HG03469 (cell line): ENCODE results near the gene BORCS5.
"Not testable (repeated sequence)": the region's sequence is repeated elsewhere in the genome, so short reads cannot be mapped to it uniquely, and the experiment has no call there.

Experiments
- ATAC-seq: cut with Tn5 transposase; IDR thresholded peaks from one replicate; pipeline ENCODE4 v1.9.1; 2021; ENCODE audit warnings: mild to moderate bottlenecking, moderate library complexity, moderate number of reproducible peaks; ENCODE audit not compliant: unreplicated experiment

BORCS5 gene

DNA sequence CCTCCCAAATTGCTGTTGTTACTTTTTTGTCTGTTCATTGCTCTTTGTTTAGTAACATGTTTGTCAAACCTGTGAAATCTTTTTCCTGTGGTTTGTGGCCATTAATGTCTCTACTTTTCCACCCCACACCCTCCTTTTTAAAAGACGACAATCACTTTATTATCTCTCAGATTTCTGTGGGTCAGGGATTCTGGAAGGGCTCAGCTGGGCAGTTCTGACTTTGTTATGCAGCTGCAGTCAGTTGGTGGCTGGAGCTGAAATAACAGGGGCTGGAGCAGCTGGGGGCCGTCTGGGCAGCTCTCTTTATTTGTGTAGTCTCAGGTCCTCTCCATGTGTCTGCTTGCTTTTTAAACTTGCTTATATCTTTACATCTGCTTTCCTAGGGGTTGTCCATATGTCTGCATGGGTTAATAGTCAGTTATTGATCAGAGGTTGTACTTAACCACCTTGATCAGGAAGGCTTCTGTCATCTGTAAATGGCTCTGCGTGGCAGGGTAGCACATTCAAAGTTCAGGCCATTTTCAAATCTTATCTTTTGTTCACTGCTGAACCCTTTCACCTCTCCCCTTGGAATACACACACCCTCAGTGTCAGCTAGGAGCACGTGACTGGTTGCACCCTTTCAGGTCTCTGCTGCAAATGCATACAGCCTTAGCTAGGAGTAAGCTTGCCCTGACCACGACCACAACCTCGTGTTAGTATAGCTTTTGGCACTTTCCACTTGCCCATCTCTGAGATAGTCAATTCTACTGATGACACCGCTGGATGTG is 27.9 kb downstream of the BORCS5 start:
- ATAC-seq, result no peak

DNA sequence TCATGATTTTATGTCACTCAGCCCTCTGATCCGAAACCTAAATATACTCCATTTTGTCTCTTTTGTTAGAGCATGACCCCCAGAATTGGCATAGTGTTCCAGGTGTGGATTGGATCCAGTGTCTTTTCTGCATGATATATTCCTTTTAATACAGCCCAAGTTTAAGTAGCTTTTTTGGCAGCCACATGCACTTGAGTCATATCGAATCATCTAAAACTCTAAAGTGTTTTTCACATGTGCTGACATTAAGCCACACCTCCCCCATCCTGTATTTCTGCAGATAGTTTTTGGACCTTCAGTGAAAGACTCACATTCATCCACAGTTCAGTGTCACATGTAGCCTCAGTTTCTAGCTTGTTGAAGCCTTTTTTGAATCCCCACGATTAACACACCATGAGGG is 30.6 kb downstream of the BORCS5 start:
- no peak for ATAC-seq

GRCh38 chr12:12392413-12392812 is 35.5 kb downstream of the BORCS5 start:
- no peak for ATAC-seq

- no peak for ATAC-seq
Measured at GRCh38 chr12:12393171-12393570, 36.3 kb downstream of the BORCS5 start.

DNA sequence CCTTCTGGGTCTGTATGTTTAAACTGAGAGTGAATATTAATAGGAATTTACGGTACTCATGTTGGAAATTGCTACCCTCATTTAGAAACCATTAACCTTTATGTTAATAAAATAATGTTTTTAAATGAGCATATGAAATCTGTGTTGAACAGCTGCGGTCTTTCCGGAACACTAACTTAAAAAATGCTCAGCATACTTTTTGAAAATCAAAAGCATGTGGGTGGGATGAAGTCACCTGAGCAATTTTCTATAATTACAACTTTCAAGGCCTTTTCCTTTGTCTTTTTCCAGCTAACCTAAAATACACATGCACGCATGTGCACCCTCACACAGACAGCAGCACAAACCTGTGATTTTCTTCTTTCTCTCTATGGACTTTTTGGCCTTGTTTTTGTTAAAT is 39.8 kb downstream of the BORCS5 start:
- no peak for ATAC-seq

DNA sequence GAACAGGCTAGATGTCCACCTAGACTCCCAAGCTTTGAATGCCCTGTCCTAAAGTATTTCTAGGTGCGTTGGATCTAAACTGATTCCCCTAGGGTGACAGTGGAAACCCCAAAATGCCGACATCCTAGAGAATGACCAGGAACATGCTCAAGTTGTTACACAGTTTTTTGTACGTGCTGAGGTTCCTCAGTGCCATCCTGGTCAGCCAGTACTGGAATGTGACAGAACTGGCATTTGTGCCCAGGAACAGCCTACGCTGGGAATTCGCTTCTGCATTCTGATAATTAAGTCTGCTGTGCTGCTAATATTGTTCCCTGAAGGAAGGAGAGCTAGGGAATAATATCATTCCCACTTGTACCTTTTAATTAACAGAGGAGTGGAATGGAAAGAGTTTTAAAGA is 40.3 kb downstream of the BORCS5 start:
- ATAC-seq, result no peak

- no peak for ATAC-seq
Measured at GRCh38 chr12:12398026-12398859, 41.4 kb downstream of the BORCS5 start.

DNA sequence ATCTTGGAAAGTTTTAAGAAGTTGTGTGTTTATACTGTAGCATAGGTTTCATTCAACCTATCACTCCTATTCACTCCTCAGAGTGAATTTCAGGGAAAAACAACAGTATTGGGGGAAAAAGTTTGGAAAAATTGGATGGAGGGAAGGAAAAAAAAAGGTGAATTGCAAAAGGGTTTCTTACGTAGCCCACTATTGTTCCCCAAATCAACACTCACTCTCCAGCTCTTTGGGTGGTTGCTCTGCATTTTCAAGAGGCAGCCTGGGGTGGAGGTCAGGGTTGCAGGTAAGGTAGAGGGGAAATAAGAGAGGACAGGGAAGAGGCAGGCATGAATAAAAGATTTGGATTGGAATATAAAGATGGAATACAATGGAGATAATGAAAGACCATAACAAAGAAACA is 42.3 kb downstream of the BORCS5 start:
- no peak for ATAC-seq

GRCh38 chr12:12399776-12400305 is 43.0 kb downstream of the BORCS5 start:
- ATAC-seq, result no peak

- ATAC-seq, result no peak
Measured at GRCh38 chr12:12400793-12401192, 43.9 kb downstream of the BORCS5 start.

DNA sequence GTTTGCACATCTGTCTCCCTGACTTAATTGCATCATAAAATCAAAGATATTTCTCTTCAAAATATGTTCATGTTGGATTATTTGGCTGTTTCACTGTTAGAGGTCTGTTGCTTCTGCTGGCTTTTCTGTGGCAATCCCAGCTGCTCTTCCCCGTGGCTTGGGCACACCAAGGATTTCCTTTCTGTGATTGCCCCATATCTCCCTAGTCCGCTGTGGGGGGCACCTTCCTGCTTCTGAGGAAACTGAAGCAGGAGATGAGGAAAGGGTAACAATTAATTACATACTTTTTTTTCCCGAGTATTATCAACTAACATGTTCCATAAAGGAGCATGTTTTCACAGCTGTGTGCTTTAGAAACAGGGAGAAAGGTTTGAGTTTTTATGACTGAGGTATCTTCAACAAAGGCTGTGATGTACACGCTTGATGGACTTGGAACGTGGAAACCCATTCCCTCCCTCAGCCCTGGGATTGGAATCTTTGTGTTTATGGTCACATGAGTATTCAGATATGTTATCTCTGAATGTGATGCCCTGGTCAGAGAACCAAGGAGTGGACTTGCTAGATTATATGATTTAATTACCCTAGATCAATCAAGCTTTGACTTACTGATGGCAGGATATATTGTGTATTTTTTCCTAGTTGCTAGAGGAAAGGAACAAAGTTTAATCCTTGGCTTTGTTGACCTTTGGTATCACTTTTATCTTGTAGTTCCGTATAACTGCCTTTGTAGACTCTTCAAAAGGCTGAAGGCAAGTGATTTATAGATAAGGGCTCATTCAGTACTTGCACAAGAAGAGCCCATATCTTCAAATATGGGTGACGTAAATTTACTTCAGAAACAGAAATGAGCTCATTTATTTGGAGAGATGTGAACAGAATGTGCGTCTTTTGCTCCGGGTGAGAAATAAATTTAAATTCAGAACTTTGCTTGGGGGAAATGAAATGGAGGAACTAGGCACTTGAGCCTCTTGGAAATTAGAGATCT is 46.7 kb downstream of the BORCS5 start:
- no peak for ATAC-seq

DNA sequence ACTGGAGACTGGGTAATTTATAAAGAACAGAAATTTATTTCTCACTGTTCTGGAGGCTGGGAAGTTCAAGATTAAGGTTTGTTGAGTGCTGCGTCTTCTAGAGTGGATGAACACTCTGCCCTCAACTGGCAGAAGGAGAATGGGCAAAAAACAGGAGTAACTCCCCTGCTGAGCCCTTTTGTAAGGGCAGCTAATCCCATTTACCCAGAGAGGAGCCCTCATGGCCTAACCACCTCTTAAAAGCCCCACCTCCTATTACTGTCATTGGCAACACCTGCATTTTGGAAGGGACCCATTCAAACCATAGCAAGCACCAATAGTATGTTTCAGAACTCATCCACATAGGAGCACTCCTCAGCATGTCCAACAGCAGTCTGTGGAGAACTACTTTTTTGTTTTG is 47.4 kb downstream of the BORCS5 start:
- no peak for ATAC-seq

DNA sequence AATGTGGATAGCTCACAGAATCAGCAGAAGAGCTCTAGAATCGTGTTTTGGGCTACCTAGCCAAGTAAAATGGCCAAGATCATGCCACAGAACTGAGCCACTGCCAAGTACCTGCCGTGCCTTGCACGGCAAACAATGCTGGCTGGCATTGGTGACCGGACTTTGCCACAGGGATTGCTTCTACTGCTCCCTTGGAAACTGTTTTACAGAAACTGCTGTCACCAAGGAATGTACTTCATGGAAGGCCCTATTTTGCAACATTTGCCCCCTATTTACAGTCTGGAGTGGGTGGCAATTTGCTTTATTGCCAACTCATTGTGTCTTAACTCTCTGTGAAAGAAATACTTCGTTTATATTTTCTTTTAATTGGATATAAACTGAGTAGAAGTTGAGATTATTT is 49.0 kb downstream of the BORCS5 start:
- ATAC-seq, result no peak

- no peak for ATAC-seq
Measured at GRCh38 chr12:12406762-12407161, 49.9 kb downstream of the BORCS5 start.

DNA sequence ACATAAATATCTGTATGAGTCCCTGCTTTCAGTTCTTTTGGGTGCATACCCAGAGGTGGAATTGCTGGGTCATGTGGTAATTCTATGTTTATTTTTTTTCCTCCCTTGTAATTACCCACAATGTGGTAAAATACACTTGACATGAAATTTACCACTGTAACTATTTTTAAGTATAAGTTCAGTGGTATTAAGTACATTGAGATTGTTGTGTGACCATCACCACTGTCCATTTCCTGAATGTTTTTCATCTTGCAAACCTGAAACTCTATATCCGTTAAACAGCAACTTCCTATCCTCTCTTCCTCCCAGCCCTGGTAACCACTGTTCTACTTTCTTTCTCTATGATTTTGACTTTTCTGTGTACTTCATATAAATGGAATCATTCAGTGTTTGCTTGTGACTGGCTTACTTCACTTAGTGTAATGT is 51.4 kb downstream of the BORCS5 start:
- no peak for ATAC-seq

DNA sequence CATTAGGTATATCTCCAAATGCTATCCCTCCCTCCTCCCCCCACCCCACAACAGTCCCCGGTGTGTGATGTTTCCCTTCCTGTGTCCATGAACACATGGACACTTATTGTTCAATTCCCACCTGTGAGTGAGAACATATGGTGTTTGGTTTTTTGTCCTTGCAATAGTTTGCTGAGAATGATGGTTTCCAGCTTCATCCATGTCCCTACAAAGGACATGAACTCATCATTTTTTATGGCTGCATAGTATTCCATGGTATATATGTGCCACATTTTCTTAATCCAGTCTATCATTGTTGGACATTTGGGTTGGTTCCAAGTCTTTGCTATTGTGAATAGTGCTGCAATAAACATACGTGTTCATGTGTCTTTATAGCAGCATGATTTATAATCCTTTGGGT is 52.5 kb downstream of the BORCS5 start:
- ATAC-seq, result not testable (repeated sequence)

- ATAC-seq, result no peak
Measured at GRCh38 chr12:12415886-12416285, 59.0 kb downstream of the BORCS5 start.

DNA sequence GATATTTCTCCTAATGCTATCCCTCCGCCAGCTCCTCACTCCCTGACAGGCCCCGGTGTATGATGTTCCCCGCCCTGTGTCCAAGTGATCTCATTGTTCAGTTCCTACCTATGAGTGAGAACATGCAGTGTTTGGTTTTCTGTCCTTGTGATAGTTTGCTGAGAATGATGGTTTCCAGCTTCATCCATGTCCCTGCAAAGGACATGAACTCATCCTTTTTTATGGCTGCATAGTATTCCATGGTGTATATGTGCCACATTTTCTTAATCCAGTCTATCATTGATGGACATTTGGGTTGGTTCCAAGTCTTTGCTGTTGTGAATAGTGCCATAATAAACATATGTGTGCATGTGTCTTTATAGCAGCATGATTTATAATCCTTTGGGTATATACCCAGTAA is 62.3 kb downstream of the BORCS5 start:
- not testable (repeated sequence) for ATAC-seq

GRCh38 chr12:12423367-12423766 is 66.5 kb downstream of the BORCS5 start:
- no peak for ATAC-seq

GRCh38 chr12:12425001-12425400 is 68.1 kb downstream of the BORCS5 start:
- no peak for ATAC-seq

GRCh38 chr12:12425616-12426015 is 68.7 kb downstream of the BORCS5 start:
- ATAC-seq, result no peak
